ENCODE data around the gene PSMG4. TPM values are rescaled to one million over a fixed set of nuclear protein-coding genes. Genes with fewer than 3 reads are reported as not detected.
A peak's percentile ranks its signal among the peaks of the same experiment; 100 is the strongest.

Gene PSMG4
- total RNA-seq, 1 experiment from 2014 or later: 29.3 TPM

- H3T11ph ChIP-seq (ENCODE audit: low read length): no peak overlapping the region
- H3K79me2 ChIP-seq (ENCODE audit: insufficient read depth, low read length): no peaks in the 10 kb centered on the region
- no CpG with 5 or more reads among the region's 20 CpGs for WGBS (ENCODE audit: extremely low coverage, insufficient read length, low lambda C conversion rate)
- DNase-seq: no peak
- no peak overlapping the region for H3K23ac ChIP-seq (ENCODE audit: insufficient read length, low read depth, low read length)
- no peak overlapping the region for H4K91ac ChIP-seq (ENCODE audit: insufficient read length, low read depth, low read length)
- no peak overlapping the region for H2AK5ac ChIP-seq (ENCODE audit: insufficient read length, low read length)
- H3K4me2 ChIP-seq (ENCODE audit: insufficient read depth, insufficient read length, low read length): peak overlapping the region; percentile 5
- H4K20me1 ChIP-seq (ENCODE audit: control insufficient read depth, insufficient read depth, insufficient read length): no peaks in the 10 kb centered on the region
- TF ChIP-seq, protein P1, sequence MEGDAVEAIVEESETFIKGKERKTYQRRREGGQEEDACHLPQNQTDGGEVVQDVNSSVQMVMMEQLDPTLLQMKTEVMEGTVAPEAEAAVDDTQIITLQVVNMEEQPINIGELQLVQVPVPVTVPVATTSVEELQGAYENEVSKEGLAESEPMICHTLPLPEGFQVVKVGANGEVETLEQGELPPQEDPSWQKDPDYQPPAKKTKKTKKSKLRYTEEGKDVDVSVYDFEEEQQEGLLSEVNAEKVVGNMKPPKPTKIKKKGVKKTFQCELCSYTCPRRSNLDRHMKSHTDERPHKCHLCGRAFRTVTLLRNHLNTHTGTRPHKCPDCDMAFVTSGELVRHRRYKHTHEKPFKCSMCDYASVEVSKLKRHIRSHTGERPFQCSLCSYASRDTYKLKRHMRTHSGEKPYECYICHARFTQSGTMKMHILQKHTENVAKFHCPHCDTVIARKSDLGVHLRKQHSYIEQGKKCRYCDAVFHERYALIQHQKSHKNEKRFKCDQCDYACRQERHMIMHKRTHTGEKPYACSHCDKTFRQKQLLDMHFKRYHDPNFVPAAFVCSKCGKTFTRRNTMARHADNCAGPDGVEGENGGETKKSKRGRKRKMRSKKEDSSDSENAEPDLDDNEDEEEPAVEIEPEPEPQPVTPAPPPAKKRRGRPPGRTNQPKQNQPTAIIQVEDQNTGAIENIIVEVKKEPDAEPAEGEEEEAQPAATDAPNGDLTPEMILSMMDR (conservative IDR thresholded peaks at IDR 0.05): no peak
- no peaks in the 10 kb centered on the region for H3K79me1 ChIP-seq (ENCODE audit: insufficient read depth, low read depth, low read length, poor library complexity, severe bottlenecking)
- peaks cover 13% of the 10 kb centered on the region for H3K4me1 ChIP-seq (ENCODE audit: insufficient read depth, low read length)
- Mint-ChIP-seq H3K4me3 (no peak overlapping the region; a peak in 1 of 5 replicates), H3K4me1 (peaks cover 30 to 31% of the 10 kb centered on the region in 2 experiments), H3K27me3 (ENCODE audit: low read depth) (no peaks in the 10 kb centered on the region), H3K36me3 (ENCODE audit: insufficient read depth in 1 of 3, low read depth in 3 of 3) (peaks cover 14 to 30% (median 23%) of the 10 kb centered on the region in 3 experiments), H3K27ac (peak overlapping the region in 2 of 3 experiments; percentile 56 to 59; a peak in 2 of 7 replicates), H3K9me3 (no peaks in the 10 kb centered on the region)
- no peak overlapping the region for H3K18ac ChIP-seq (ENCODE audit: insufficient read length, low read depth, low read length)
- H2BK20ac ChIP-seq (ENCODE audit: low read depth, low read length, poor library complexity, severe bottlenecking): no peak overlapping the region
- no peak overlapping the region for H3K14ac ChIP-seq (ENCODE audit: insufficient read depth, low read length)
- no peak overlapping the region for H2BK120ac ChIP-seq (ENCODE audit: low read depth, low read length, poor library complexity, severe bottlenecking)
- H3K9me3 ChIP-seq (ENCODE audit: control insufficient read depth, low read depth, low read length): no peaks in the 10 kb centered on the region
- H4K8ac ChIP-seq (replicated peaks; ENCODE audit: insufficient read length, low read depth, low read length): no peak overlapping the region
- H3K23me2 ChIP-seq (ENCODE audit: insufficient read length, low read depth, low read length, poor library complexity, severe bottlenecking): no peaks in the 10 kb centered on the region
- H4K5ac ChIP-seq (ENCODE audit: insufficient read length, low read depth, low read length): no peak overlapping the region
- H3K56ac ChIP-seq (ENCODE audit: insufficient read length, low read depth, low read length): no peak overlapping the region
- no peak overlapping the region for H3K9ac ChIP-seq (ENCODE audit: extremely low read depth, insufficient read length, low read length)
- H2BK12ac ChIP-seq (ENCODE audit: insufficient read length, low read depth, low read length): no peak overlapping the region
- H3K27me3 ChIP-seq (ENCODE audit: insufficient read depth, low read length): no peaks in the 10 kb centered on the region
- H2BK15ac ChIP-seq (ENCODE audit: low read depth, low read length): no peak overlapping the region
- H3K27ac ChIP-seq (ENCODE audit: insufficient read length, low read depth, low read length): no peak overlapping the region
- H3K4ac ChIP-seq (ENCODE audit: low read depth, low read length): no peak overlapping the region
- H2AFZ ChIP-seq (ENCODE audit: low read length): no peak overlapping the region
- H2BK5ac ChIP-seq (ENCODE audit: insufficient read length, low read length): no peak overlapping the region
Observed at GRCh38 chr6:3282476-3283236, 23.9 kb downstream of the PSMG4 start.
